ENCODE results near the gene ARMH3.
"Not testable (repeated sequence)": the region's sequence is repeated elsewhere in the genome, so short reads cannot be mapped to it uniquely, and the experiment has no call there.

The ARMH3 gene

DNA sequence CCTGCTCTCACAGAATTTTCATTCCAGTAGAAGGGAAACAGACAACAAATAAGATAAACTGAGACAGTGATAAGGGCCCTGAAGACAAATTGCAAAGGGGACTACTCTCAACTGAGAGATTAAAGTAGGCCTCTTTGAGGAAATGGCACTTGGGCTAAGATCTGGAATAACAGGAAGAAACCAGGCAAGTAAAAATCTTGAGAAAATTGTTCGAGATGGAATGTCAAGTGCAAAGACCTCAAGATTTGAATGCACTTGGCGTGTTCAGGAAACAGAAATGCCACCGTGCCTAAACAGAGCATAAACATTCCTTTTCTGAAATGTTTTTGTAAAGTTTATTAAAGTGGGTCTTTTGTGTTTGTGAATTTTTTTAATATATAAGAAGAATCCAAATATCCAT lies 10.7 kb downstream of the ARMH3 start:
- DNase-seq: no peak

DNA sequence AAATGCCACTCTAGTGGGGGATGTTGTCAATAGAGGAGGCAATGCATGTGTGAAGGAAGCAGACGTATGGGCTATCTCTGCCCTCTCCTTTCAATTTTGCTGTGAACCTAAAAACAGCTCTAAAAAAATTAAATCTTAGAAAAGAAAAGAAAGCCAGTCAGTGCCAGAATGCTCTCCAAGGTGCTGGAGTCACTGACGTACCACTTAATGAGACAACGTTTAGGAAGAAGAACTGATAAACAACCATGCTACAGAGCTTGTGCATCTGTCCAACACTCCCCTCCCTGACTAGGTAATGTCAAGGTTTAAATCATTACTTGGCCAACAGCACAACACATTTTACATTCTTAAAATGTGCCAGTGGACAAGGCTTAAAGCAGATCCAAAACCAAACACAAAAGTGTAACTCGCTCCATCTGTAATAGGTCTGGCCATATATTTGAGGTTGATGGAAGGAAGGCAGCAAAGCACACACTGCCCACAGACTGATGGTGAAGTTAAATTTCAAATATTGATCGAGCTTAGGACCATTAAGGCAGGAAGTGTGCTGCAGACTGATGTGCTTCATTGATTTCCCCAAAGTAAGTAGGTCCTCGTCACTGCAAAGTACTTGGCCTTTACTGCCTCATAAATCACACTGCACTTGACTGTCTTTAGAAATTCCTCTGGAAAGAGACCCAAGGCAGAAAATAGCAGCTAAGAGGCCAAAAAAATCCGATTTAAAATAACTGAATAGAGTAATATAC lies 15.5 kb downstream of the ARMH3 start:
- DNase-seq: no peak

DNA sequence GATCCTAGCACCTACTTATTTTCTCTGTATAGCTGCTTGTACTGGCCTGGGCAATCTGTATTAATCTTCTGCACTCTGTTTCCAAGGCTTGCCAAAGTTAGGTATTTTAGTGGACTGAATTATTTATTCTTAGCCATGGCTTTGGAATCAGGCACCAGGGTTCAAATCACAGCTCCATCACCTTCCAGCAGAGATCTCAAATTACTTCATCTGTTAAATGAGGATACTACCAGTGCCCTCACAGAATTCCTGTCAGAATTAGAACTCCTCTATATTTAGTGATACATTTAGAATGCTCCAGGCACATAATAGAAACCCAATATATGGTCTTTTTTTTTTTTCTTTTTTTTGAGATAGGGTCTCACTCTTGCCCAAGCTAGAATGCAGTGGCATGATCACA lies 17.6 kb downstream of the ARMH3 start:
- no peak for DNase-seq

DNA sequence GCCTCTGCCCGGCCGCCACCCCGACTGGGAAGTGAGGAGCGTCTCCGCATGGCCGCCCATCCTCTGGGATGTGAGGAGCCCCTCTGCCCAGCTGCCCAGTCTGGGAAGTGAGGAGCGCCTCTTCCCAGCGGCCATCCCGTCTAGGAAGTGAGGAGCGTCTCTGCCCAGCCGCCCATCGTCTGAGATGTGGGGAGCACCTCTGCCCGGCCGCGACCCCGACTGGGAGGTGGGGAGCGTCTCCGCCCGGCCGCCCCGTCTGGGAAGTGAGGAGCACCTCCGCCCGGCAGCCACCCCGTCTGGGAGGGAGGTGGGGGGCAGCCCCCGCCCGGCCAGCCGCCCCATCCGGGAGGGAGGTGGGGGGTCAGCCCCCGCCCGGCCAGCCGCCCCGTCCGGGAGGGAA lies 20.2 kb downstream of the ARMH3 start:
- not testable (repeated sequence) for DNase-seq

DNA sequence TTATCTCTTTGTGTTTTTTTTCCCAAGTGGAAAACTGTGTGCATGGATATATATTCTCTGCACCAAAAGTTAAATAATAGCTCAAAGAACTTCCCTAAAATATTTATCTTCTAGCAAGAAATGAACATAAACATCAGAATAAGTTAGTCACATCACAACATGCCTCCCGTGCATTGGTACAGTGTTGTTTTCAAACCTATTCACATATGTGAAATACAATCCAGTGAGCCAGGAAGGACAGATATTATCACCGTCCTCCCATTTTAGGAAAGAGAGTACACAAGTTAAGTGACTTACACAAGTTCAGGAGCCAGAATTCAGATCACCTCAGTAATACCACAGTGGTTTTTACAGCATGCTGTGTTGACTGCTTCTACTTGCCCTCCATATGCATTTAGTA lies 22.2 kb downstream of the ARMH3 start:
- DNase-seq: no peak

DNA sequence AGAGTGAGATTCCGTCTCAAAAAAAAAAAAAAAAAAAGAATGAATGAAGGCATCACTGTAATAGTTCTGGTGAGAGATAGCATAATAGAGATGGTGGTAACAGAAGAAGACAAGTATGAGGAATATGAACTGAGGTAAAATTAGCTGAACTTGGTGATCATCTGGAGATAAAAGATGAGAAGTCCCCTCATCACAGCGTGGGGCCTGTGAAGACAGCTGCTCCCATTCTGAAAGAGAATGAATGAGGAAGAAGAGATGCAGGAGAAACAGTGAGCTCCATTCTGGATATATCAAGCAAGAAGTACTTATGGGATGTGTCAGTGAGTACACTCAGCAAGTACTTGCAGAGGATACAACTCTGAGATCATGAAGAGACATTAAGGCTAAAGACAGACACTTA lies 28.7 kb downstream of the ARMH3 start:
- no peak for DNase-seq

DNA sequence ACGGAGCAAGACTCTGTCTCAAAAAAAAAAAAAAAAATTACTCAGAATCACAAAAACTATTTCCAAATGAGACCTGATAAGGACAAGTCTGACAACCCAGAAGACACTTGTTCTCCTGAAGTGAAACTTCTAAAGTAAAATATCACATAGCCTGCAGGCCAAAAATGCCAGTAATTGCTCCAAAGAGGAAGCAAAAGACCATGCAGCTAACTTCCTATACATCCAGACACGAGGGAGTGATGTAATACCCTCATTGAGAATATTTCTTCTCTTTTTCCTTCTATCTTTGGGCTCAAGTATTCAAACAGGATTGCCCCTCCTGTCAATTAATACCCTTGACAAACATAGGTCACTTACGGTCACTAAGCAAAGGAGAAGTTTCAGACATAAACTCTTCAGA lies 31.2 kb downstream of the ARMH3 start:
- DNase-seq: no peak

DNA sequence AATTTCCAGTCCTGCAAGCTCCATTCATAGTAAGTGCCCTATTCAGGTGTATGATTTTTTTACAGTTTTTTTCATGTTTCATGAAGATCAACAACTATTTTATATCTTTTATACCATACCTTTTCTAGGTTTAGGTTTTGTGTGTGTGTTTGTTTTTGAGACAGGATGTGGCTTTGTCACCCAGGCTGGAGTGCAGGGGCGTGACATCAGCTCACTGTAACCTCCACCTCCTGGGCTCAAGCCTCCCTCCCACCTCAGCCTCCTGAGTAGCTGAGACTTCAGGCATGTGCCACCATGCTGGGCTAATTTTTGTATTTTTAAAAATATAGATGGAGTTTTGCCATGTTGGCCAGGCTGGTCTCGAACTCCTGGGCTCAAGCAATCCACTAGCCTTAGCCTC lies 35.0 kb downstream of the ARMH3 start:
- DNase-seq: no peak

DNA sequence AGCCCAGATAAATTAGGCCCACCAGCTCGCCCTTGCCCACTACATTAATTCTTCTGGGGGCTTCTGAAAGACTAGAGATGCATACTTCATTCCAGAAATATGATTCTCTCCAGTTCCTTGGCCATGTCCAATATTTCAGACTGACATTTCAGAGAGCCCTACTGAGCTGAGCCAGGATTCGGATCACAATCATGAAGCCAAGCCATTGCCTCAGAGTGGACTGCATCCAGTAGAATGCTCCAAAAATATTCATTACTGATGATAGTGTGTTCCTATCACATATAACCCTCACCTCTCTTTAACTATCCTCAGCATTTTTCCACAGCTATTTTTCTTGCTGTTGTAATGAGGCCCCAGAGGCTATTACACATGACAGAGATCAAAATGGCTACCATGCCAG lies 38.7 kb downstream of the ARMH3 start:
- DNase-seq: no peak

DNA sequence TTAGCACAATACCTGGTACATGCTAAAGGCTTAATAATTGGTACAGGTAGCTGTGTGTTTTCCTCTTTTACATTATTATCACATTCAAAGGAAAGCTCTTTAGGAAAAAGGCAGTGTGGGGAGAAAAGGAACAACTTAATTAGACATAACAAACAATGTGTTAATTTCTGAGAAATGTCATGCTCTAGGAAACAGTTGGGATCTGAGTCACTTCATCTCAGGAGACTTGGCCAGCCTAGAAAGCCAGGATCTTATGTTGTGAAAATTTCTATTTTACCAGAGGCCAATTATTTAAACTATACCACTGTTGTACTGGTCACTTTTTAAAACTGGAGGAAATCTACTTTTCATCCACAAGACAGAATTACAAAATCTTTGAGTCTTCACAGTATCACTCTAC lies 39.6 kb downstream of the ARMH3 start:
- DNase-seq: no peak

DNA sequence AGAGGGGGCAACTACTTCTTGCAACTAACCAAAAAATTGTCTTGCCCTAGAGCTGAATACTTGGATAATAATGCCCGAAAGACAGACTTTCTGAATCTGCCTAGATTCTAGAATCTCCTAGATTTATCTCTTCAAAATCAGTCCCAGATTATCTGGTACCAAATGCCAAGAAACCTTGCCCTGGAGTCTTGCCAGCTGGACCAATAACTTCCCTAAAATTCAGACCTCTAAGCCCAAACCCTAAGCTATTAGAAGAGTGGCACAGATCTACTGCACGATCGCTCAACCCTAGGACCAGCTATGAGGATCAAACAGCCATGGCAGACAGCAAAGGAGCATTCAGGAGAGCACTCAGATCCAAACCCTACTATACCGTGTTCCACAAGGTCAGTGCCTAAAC lies 45.0 kb downstream of the ARMH3 start:
- DNase-seq: no peak

DNA sequence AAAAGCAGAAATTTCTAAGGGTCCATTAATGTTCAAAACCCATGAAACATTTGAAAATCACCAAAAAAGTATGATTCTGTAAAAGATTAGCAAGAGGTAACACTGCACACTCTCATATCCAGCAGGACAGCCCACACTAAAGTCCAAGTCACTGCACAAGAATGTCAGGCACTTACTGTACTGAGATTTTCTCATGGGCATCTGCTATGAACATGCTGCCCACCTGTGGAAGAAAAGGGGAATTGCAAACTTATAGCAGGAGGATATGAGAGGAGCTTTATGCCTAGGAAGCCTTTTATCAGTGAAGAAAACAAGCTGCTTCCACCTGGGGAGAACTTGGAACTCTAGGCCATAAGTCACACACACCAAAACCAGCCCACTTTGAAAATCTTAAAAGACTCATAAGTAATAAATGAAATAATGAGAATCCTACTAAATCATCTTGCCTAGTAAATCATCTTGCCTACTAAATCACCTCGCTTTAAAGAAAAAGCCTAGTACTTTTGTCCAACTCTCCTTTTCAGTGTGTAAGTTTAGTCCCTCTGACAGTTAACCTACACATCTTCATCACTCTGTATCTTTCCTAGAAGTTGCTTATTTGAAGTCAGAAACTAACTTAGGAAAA lies 46.1 kb downstream of the ARMH3 start:
- DNase-seq: peak in 1 of 2 experiments; percentile 54

DNA sequence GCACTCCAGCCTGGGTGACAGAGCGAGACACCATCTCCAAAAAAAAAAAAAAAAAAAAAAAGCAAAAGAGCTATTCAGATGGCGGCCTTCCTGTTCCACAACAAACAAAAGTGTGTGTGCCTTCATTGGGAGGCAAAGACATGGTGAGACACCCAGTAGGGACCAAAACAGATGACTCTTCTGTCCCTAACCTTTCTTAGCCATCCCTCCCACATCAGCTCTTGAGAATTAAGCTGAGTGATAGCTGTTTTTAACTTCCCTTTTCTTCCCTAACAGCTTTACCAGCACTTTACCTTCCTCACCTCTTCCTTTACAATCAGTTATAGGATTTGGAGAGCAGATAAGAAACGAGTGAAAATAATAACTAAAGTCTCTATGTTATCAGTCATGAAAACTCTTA lies 48.2 kb downstream of the ARMH3 start:
- DNase-seq: no peak

DNA sequence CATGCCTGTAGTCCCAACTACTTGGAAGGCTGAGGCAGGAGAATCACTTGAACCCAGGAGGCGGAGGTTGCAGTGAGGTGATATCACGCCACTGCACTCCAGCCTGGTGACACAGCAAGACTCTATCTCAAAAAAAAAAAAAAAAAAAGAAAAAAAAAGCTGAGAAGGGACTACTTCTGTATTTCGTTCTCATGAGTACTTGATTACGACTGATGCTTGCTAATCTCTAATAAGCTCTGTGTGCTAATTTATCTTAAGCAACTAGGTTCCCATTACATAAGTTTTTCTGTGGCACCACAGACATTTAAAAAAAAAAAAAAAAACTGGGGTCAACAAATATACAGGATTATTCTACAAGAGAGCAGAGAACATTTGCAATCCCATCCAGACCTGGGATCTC lies 48.9 kb downstream of the ARMH3 start:
- DNase-seq: not testable (repeated sequence)

DNA sequence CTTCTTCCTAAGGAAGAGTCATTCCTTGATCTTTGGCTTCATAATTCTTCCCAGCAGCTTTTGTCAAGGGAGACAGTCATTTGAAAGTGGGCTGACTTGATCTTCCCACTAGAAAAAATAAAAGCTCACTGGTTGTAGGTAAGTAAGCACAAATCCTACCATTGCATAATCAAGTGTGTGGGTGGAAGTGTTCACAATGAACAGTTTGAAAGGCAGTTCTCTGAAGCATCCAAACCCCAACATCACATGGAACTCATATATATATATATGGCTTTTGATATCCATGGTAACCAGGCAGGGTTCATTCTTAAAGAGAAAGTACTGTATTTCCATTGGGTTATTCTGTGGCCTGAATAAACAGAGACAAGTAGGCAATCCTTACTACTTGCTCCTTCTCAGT lies 51.6 kb downstream of the ARMH3 start:
- DNase-seq: no peak

DNA sequence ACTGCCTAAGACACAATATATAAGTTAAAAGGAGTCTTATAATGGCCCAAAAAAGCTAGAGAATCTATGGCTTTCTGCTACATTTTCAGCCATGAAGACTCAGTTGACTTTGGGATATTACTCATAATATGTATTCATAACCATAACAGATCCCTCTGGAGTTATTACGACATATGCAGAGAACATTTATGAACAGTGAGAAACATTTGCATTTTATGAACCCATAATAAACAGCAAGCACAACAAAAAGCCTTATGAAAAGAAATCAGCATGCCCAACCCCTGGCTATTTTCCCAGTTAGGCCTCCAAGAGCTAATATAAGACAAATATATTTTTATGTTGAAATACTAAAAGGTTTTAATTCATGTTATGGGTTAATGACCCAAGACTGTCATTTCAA lies 52.4 kb downstream of the ARMH3 start:
- no peak for DNase-seq

DNA sequence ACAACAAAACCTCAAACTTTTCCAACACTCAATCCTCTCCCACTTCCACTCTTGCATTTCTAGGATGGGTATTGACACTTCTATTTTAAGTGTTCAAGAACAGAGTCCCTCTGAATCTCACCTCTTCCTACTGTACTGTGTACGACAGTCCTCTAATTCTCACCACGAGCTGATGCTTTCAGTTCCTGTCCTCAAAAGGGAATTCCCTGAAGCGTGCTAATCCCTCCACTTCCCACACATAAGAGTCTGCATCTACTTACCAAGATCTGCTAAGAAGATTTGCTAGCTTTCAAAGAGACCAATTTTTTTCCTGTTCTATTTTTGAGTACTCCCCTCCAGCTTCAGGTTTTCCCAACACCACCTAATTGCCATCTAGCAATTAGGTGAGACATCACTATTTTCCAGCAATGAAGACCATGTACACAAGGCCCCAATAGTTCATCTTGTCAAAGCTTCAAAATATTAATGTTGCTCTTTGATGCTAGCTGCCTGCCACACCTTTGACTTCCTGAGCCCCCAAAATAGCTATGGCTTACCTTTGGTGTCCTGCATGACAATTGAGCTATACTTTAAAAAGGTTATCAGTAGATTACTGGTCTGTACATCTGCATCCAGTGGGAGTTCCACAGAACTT lies 54.4 kb downstream of the ARMH3 start:
- no peak for DNase-seq

DNA sequence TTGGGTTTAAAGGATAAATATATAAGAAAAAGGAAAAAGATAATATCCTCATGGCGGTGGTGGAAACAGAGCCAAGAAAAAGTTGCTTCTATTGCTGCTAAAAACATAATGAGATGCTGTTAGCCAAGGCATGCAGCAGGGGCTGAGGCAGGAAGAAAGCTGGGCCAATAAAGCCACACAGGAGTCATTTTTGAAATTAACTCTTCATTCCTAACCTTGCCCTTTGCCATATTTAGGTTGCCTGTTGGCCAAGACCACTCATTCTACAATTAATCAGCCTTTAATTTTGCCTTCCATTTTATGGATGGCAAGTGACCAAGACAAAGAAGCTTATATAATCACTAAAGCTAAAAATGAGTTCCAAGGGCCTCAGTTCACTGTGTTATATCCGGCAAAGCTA lies 58.2 kb downstream of the ARMH3 start:
- DNase-seq: no peak

DNA sequence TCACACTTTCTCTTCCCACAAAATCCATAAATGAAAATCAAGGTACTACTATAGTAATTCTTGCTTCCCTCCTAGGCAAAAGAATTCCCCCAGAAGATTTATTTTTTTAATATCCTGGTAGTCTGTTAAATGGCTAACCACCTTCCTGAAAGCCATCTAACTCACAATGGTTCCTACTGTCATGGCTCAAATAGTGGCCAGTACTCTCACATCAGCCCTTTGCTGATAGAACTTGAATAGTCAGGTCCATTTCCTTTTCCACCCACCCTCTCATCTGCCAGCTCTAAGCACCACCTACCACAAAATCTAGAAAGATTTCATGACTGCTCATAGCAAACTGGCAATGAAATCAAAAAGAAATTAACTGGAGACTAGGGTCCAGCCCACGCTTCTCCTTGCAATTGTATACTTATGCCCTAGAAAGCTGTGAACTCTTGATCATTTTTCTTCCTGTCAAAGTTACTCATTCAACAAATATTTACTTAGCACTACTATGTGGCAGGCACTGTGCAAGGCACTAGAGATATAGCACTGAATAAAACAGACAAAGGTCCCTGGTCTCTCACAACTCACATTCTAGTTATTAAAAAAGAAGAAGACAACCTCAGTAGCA lies 60.4 kb downstream of the ARMH3 start:
- DNase-seq: no peak

DNA sequence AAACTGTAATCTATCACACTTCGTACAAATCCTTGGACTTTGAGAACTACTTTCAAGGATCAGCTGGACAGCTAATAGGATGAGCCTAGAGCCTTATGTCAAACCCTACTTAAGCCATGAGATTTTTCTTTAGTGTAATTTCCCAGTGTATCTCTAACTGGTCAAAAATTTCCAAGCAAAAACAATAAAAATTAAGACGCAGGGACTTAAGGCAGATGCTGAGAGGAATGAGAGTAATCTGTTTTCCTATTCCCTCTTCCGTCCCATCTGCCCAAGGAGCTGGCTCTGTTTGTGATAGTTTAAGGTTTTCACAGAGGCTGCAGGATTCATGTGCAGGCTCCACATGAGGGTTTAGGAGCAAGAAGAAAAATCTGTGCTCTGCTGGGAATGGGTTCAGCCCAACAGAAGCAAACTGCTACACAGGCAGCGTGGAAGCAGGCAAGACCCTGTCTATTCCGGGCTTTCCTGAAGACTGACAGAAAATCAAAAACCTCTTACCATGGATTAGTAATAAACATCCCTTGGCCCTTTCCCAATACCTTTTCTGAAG lies 62.2 kb downstream of the ARMH3 start:
- no peak for DNase-seq

DNA sequence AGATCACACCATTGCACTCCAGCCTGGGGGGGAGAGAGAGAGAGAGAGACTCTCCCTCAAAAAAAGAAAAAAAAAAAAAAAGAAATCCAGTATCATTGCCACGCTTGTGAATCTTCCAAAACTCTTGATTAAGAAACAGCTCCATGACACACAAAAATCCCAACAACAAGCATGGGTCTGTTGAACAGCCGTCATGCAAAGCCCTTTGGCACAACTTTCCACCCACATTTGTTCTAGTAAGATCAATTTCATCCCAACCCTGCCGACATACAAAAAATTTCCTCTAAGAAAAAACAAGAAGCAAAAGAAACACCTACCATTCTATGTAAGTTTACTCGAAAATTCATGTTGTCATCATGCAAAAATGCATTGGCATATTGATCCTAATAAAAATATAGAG lies 62.8 kb downstream of the ARMH3 start:
- DNase-seq: no peak

DNA sequence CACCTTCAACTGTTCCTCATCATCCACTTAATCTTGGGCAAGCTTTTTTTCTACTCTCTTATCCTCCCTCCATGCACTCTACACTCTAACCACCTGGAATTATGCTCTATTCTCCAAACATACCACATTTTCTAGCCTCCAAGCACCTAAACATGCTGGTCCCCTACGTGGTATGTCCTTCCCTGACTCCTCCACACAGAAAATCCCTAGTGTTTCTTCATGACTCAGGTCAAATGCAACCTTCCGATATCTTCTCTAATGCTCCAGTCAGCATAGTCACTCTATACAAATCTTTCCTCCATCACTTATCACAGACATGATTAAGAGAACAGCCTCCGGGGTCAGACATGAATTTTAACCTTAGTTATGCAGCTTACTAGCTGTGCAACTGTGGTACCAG lies 68.8 kb downstream of the ARMH3 start:
- DNase-seq: no peak

DNA sequence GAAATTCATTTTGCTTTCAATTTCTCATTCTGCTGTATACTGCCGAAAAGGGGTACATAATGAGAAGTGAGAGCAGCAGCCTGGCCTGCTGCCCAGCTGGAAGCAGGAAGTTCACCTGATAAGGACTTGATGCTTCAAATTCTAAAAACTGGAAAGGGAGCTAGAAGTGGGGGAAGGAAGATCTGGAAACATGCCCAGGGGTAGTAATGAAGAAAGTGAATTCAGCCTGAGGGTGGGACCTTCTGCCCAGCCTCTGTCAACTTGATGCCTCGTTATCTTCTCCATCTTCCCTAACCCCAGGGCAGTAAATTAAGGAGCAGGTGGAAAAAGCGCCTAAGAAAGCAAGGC lies 69.4 kb downstream of the ARMH3 start:
- DNase-seq: no peak

DNA sequence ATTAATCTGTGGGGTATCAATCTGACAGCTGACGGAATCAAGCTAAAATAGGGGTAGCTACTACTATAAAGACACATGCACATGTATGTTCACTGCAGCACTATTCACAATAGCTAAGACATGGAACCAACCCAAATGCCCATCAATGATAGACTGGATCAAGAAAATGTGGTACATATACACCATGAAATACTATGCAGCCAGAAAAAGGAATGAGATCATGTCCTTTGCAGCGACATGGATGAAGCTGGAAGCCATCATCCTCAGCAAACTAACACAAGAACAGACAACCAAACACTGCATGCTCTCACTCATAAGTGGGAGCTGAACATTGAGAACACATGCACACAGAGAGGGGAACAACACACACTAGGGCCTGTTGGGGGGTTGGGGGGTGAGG lies 75.3 kb downstream of the ARMH3 start:
- DNase-seq: not testable (repeated sequence)

All from cerebellar nuclear complex (tissue), 1 donor.